SKM-1 treated with dmso at 0.1 percent for 144 hours (cell line): ENCODE data around the gene SLC36A1.

Experiments
- DNase-seq: peaks from one replicate; lab custom pipeline; 2025; ENCODE audit not compliant: unreplicated experiment; lab: John Stamatoyannopoulos, UW

SLC36A1 gene

GRCh38 chr5:151528996-151529395 is 81.6 kb downstream of the SLC36A1 start:
- DNase-seq: no peak

DNA sequence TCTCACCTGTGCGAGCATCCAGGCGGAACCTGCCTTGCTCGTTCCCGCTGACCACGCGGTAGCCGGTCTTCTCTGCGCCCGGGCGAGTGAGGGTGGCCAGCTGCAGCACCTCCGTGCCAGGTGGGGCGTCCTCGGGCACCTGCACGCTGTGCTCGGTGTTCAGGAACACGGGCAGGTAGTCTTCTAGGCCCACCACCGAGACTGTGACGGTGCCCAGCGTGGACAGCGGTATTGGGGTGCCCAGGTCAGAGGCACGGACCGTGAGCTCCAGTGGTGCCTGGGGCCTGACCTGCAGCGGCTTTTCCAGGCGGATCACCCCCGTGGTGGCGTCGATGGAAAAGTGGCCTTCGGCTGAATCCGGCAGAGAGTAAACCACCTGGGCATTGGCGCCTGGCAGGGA is 84.2 kb downstream of the SLC36A1 start:
- no peak for DNase-seq

- no peak for DNase-seq
Observed at GRCh38 chr5:151532416-151532815, 85.0 kb downstream of the SLC36A1 start.

DNA sequence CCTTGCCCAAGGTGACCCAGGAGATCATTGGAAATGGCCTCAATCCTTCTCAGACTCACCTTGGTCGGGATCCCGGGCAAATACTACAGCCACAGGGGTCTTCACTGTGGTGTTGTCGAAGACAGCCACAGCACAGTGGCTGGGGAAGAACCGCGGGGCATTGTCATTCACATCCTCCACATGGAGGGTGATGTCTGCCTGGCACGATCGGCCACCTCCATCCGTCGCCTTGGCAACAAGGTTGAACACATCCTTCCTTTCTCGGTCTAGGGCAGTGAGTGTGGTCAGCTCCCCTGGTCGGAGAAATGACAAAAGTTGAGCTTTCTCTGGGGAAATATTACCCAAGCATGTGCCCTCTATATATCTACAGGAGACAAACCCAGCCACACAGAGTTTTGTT is 86.9 kb downstream of the SLC36A1 start:
- DNase-seq: no peak

GRCh38 chr5:151537044-151537443 is 89.6 kb downstream of the SLC36A1 start:
- DNase-seq: no peak

- DNase-seq: peak; percentile 38
Observed at GRCh38 chr5:151541571-151541970, 94.2 kb downstream of the SLC36A1 start.
